Brain microvascular endothelial cell (primary cell): ENCODE data around the gene NEFH.
A peak's percentile ranks its signal among the peaks of the same experiment; 100 is the strongest.

Experiments used
- DNase-seq: peaks from one replicate; pipeline ENCODE4 v3.0.0-alpha.2; 2020
- H3K27ac ChIP-seq: fragments of 250-450 bp; sonication (Bioruptor Pico); 2 replicates; pipeline ENCODE4 v1.5.1; 2020; ENCODE audit warnings: mild to moderate bottlenecking, moderate library complexity
- H3K27me3 ChIP-seq: fragments of 250-450 bp; sonication (Bioruptor Pico); replicated peaks from 2 replicates; pipeline ENCODE4 v1.5.1; 2020; ENCODE audit warnings: mild to moderate bottlenecking
- H3K36me3 ChIP-seq: fragments of 250-450 bp; sonication (Bioruptor Pico); replicated peaks from 2 replicates; pipeline ENCODE4 v1.5.1; 2020; ENCODE audit warnings: mild to moderate bottlenecking
- H3K4me3 ChIP-seq: 2 replicates; pipeline ENCODE4 v1.5.1; 2011; ENCODE audit warnings: low read depth, mild to moderate bottlenecking, control low read depth, low read length, moderate library complexity
- in situ Hi-C: cut with HindIII; loops from 2 replicates; pipeline ENCODE4 v1.10.0; 2017; ENCODE audit warnings: low sequenced_read_pairs, low pct_ligation_motif_present
- TF ChIP-seq, protein P1 (sequence below): IDR thresholded peaks from 2 replicates; pipeline ENCODE4 v1.5.1; 2011; ENCODE audit warnings: low read depth, mild to moderate bottlenecking, moderate library complexity, low read length, control low read depth, inconsistent platforms; ENCODE audit errors: missing control alignments

The NEFH gene

DNA sequence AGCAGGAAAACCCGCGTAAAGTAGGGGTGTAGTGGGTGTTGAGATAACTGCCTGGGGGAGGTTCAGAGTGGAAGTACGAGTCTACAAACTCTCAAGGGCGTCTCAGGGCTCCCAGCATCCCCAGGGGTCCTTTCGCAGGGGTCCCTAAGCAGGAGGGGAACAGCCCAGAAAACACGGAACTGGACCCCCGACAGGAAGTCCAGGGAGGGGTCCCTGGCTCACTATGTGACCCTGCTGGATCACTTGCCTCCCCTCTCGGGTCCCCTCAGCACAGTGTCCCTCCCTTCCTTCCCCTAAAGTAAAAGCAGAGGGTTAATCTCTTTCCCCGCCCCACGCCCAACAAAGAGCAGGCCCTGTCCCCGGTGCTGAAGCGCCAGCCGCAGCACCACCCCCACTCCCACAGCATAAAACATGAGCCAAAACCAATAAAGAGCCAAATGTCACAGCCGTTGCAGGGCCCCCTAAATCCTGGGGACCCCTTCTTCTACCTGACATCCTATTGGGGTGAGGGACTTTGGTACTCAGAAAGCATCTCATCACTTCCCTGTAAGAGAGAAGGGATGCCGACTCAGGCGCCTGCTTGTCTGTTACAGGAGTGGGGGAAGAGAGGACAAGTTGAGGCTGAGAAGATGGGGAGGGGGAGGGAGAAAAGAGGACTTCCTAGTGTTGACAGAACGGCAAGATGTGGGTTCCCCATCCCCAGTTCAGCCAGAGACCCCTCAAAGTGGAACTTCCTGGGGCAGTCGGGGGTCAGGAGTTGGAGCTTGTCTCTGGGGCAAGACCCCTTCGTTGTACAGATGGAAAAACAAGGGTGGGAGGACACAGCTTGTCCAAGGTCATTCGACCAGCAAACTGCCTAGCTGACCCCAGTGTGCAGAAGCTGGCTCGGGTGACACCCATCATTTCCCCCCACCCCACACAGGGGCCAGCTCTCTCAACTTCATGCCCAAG, 1.4 kb upstream of the NEFH start:
- no peaks in the 10 kb centered on the region for H3K36me3 ChIP-seq
- TF ChIP-seq, protein P1, sequence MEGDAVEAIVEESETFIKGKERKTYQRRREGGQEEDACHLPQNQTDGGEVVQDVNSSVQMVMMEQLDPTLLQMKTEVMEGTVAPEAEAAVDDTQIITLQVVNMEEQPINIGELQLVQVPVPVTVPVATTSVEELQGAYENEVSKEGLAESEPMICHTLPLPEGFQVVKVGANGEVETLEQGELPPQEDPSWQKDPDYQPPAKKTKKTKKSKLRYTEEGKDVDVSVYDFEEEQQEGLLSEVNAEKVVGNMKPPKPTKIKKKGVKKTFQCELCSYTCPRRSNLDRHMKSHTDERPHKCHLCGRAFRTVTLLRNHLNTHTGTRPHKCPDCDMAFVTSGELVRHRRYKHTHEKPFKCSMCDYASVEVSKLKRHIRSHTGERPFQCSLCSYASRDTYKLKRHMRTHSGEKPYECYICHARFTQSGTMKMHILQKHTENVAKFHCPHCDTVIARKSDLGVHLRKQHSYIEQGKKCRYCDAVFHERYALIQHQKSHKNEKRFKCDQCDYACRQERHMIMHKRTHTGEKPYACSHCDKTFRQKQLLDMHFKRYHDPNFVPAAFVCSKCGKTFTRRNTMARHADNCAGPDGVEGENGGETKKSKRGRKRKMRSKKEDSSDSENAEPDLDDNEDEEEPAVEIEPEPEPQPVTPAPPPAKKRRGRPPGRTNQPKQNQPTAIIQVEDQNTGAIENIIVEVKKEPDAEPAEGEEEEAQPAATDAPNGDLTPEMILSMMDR, result no peak
- no peak overlapping the region for H3K4me3 ChIP-seq
- peaks cover 37% of the 10 kb centered on the region for H3K27me3 ChIP-seq
- DNase-seq, result no peak
- in situ Hi-C loops, result no loop called here
- no peak overlapping the region for H3K27ac ChIP-seq

DNA sequence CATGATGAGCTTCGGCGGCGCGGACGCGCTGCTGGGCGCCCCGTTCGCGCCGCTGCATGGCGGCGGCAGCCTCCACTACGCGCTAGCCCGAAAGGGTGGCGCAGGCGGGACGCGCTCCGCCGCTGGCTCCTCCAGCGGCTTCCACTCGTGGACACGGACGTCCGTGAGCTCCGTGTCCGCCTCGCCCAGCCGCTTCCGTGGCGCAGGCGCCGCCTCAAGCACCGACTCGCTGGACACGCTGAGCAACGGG, 169 bp downstream of the NEFH start:
- no peak for DNase-seq
- TF ChIP-seq, protein P1, result no peak
- Histone ChIP-seq H3K27me3 (peaks cover 37% of the 10 kb centered on the region), H3K36me3 (no peaks in the 10 kb centered on the region), H3K4me3 (no peak overlapping the region), H3K27ac (no peak overlapping the region)
- in situ Hi-C loops, result no loop called here

DNA sequence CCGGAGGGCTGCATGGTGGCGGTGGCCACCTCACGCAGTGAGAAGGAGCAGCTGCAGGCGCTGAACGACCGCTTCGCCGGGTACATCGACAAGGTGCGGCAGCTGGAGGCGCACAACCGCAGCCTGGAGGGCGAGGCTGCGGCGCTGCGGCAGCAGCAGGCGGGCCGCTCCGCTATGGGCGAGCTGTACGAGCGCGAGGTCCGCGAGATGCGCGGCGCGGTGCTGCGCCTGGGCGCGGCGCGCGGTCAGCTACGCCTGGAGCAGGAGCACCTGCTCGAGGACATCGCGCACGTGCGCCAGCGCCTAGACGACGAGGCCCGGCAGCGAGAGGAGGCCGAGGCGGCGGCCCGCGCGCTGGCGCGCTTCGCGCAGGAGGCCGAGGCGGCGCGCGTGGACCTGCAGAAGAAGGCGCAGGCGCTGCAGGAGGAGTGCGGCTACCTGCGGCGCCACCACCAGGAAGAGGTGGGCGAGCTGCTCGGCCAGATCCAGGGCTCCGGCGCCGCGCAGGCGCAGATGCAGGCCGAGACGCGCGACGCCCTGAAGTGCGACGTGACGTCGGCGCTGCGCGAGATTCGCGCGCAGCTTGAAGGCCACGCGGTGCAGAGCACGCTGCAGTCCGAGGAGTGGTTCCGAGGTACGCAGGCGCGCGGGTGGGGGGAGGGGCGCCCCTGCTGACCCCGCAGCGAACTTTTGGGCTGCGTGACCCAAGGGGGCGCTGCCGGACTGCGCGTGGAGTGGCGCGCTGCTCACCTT, 670 bp downstream of the NEFH start:
- in situ Hi-C loops, result no loop called here
- H3K27me3 ChIP-seq, result peaks cover 37% of the 10 kb centered on the region
- DNase-seq, result no peak

DNA sequence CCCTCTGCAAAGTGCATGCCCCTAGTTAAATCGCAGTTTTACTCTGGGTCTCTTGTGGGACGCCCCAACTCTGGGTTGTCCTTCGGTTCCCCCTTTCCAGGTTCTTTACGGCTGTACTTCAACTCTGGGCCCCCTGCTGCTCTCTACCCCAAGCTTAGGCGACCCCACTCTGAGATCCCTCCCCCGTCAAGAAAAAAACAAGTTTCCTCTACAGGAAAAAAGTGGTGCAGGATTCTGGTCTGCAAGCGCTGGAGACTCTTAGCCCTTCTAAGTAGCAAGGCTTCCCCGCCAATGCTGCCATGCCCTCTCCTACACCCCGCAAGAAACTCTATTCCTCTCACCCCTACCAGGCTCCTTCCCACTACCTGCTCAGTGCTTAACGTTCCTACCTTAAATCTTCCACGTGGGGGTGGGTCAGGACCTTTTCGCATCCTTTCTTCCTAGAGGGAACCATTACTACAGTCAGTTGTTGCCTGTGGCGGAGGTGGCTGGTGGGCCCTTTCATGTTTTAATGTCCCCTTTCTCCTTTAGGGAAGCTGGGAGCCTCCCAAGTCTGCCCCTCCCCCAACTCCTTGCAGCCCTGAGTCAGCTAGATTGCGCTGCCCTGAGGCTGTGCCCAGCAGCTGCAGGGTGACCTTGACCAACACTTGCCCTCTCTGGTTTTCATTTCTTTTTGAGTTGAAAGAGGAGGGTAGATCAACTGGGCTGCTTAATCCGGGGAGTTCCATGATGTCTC, 1.4 kb downstream of the NEFH start:
- in situ Hi-C loops, result no loop called here
- TF ChIP-seq, protein P1, result no peak
- peak overlapping the region; percentile 38 for H3K4me3 ChIP-seq
- no peak for DNase-seq
- H3K27me3 ChIP-seq, result peaks cover 37% of the 10 kb centered on the region
- no peak overlapping the region for H3K27ac ChIP-seq
- no peaks in the 10 kb centered on the region for H3K36me3 ChIP-seq

More for the DNA sequence above, 670 bp downstream of the NEFH start:
- TF ChIP-seq, protein P1, result no peak
- Histone ChIP-seq H3K36me3 (no peaks in the 10 kb centered on the region), H3K4me3 (peak overlapping the region; percentile 38), H3K27ac (no peak overlapping the region)

DNA sequence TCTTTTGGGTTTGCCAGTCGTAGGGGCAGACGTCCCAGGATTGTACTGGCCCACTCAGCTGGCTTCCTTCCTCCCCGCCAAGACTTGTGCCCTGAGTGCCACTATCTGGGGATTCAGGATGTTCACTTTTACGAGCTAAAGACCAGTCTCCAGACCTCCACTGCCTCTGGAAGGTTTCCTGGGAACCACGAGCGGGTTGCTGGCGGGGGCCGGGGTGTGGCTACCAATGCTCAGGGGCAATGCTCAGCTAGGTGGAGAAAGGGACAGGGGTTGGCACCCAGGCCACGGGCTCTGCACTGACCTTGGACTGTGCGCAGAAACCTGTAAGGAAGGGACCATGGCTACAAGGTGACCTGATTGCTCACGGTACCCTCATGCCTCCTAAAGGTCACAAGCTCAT, 2.2 kb downstream of the NEFH start:
- in situ Hi-C loops, result no loop called here
- Histone ChIP-seq H3K4me3 (no peak overlapping the region), H3K36me3 (no peaks in the 10 kb centered on the region), H3K27ac (no peak overlapping the region), H3K27me3 (peaks cover 37% of the 10 kb centered on the region)
- no peak for DNase-seq
- TF ChIP-seq, protein P1, result no peak
